Measurements from ENCODE around the gene BICD1. TPM values are rescaled to one million over a fixed set of nuclear protein-coding genes. Genes with fewer than 3 reads are reported as not detected.
"Not testable (repeated sequence)": the region's sequence is repeated elsewhere in the genome, so short reads cannot be mapped to it uniquely, and the experiment has no call there.

Gene BICD1
- total and polyA plus RNA-seq, 2 donors (not counting 1 experiment from before 2014, with no cell fraction given) = 11.1 to 12.4 TPM

DNA sequence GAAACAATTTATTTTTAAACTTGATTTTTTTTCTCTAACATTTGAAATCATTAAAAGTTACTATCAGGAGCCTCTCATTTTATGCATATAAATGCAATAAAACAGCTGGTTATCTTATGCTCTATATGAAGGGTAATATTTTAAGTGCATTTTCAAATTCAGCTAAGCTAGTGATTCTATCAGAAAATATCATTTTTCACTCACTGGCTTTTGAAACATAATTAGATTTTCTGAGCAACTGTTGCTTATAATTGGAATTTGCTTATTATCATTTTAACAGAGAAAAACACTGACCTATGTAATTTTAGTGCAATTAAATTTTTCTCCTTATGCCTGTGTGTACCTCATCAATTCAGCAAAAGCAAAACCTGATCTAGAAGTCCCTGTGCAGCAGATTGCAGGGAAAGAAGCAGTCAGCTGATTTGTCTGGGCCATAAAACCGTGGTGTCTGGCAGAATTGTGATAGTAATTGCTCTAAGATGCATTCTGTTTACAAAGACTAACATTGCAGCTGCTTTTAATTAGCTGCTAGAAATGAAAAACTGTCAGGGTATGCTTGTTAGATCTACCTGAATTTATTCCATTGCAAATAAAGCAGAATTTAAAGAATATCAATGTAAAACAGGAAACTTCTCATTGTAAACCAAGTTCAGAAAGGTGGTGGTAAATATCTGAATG is 75.0 kb downstream of the BICD1 start:
- H3K4me2 ChIP-seq (ENCODE audit: extremely low read depth, insufficient read depth, low read length) = no peak overlapping the region
- no peak overlapping the region for H3K4me3 ChIP-seq (replicated peaks in 1 of 4; ENCODE audit: control extremely low read depth in 1 of 4, insufficient read depth in 1 of 4, low read depth in 3 of 4, low read length in 4 of 4)
- H3K79me2 ChIP-seq (ENCODE audit: control insufficient read depth, insufficient read depth, low read length) = no peaks in the 10 kb centered on the region
- H2AFZ ChIP-seq (ENCODE audit: low read length) = no peak overlapping the region
- H3K27ac ChIP-seq (ENCODE audit: insufficient read depth, low read length) = no peak overlapping the region
- H3K36me3 ChIP-seq (ENCODE audit: control insufficient read depth, insufficient read depth, low read length) = no peaks in the 10 kb centered on the region
- H3K9me3 ChIP-seq (ENCODE audit: control insufficient read depth, insufficient read depth, low read depth, low read length) = no peaks in the 10 kb centered on the region
- no peaks in the 10 kb centered on the region for H4K20me1 ChIP-seq (ENCODE audit: control insufficient read depth, extremely low read depth, insufficient read depth, low read length)
- TF ChIP-seq, protein P1, sequence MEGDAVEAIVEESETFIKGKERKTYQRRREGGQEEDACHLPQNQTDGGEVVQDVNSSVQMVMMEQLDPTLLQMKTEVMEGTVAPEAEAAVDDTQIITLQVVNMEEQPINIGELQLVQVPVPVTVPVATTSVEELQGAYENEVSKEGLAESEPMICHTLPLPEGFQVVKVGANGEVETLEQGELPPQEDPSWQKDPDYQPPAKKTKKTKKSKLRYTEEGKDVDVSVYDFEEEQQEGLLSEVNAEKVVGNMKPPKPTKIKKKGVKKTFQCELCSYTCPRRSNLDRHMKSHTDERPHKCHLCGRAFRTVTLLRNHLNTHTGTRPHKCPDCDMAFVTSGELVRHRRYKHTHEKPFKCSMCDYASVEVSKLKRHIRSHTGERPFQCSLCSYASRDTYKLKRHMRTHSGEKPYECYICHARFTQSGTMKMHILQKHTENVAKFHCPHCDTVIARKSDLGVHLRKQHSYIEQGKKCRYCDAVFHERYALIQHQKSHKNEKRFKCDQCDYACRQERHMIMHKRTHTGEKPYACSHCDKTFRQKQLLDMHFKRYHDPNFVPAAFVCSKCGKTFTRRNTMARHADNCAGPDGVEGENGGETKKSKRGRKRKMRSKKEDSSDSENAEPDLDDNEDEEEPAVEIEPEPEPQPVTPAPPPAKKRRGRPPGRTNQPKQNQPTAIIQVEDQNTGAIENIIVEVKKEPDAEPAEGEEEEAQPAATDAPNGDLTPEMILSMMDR (conservative IDR thresholded peaks at IDR 0.05 in 1 of 2, IDR thresholded peaks at IDR 0.05 in 1 of 2; ENCODE audit: low read depth in 1 of 2, low read length in 2 of 2) = no peak
- no peak for TF ChIP-seq EZH2 (IDR thresholded peaks at IDR 0.05; ENCODE audit: low read length, missing control alignments)
- no peak overlapping the region for H3K9ac ChIP-seq (ENCODE audit: insufficient read depth, low read length)
- H3K4me1 ChIP-seq (ENCODE audit: control insufficient read depth, extremely low read depth, insufficient read depth, low read length) = no peaks in the 10 kb centered on the region
- DNase-seq (ENCODE audit: low read depth in 2 of 2) = no peak
- H3K27me3 ChIP-seq (ENCODE audit: control insufficient read depth, insufficient read depth, low read length) = no peaks in the 10 kb centered on the region

DNA sequence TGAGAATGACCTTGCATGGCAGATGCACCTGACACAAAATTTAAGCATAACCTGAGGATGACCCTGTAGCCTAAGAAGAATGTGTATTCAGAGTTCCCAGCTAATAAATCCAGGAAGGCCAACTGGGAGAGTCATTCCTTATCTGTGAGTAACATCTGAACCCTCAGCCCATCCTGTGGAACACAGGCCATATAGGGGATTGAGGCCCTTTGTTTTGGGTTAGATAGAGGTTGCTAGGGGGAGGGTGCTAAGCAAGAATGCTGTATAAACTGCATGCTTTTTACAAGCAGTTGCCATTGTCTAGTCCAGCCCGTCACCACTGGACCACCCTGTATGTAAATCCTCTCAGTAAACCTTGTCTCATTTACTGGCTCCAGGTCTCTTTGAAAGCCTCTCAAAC is 77.0 kb downstream of the BICD1 start:
- Histone ChIP-seq H3K4me3 (replicated peaks in 1 of 4; ENCODE audit: control extremely low read depth in 1 of 4, insufficient read depth in 1 of 4, low read depth in 3 of 4, low read length in 4 of 4) (no peak overlapping the region), H3K36me3 (ENCODE audit: control insufficient read depth, insufficient read depth, low read length) (no peaks in the 10 kb centered on the region), H3K79me2 (ENCODE audit: control insufficient read depth, insufficient read depth, low read length) (no peaks in the 10 kb centered on the region), H3K4me1 (ENCODE audit: control insufficient read depth, extremely low read depth, insufficient read depth, low read length) (no peaks in the 10 kb centered on the region), H4K20me1 (ENCODE audit: control insufficient read depth, extremely low read depth, insufficient read depth, low read length) (no peaks in the 10 kb centered on the region), H3K9me3 (ENCODE audit: control insufficient read depth, insufficient read depth, low read depth, low read length) (no peaks in the 10 kb centered on the region), H3K27me3 (ENCODE audit: control insufficient read depth, insufficient read depth, low read length) (no peaks in the 10 kb centered on the region), H3K27ac (ENCODE audit: insufficient read depth, low read length) (no peak overlapping the region), H3K4me2 (ENCODE audit: extremely low read depth, insufficient read depth, low read length) (no peak overlapping the region), H3K9ac (ENCODE audit: insufficient read depth, low read length) (no peak overlapping the region), H2AFZ (ENCODE audit: low read length) (no peak overlapping the region)
- DNase-seq (ENCODE audit: low read depth in 2 of 2) = peak in 1 of 2 donors; percentile 38
- TF ChIP-seq, protein P1 (conservative IDR thresholded peaks at IDR 0.05 in 1 of 2, IDR thresholded peaks at IDR 0.05 in 1 of 2; ENCODE audit: low read depth in 1 of 2, low read length in 2 of 2) = no peak
- TF ChIP-seq EZH2 (IDR thresholded peaks at IDR 0.05; ENCODE audit: low read length, missing control alignments) = no peak

DNA sequence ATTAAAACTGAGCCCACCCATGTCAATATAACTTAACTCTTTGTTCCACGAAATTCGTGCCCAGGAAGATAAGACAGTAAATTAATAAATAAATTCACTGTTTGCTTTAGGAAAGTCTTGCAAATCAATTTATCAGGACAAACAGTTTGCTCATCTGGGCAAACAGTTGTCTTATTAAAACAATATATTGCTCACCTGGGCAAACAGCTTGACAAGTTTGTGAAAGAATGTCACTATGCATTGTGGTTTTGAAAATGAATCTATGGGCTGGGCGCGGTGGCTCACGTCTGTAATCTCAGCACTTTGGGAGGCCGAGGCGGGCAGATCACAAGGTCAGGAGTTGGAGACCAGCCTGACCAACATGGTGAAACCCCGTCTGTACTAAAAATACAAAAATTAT is 80.5 kb downstream of the BICD1 start:
- H3K4me3 ChIP-seq (replicated peaks in 1 of 4; ENCODE audit: control extremely low read depth in 1 of 4, insufficient read depth in 1 of 4, low read depth in 3 of 4, low read length in 4 of 4); H3K4me1 ChIP-seq (ENCODE audit: control insufficient read depth, extremely low read depth, insufficient read depth, low read length); H4K20me1 ChIP-seq (ENCODE audit: control insufficient read depth, extremely low read depth, insufficient read depth, low read length); H3K9me3 ChIP-seq (ENCODE audit: control insufficient read depth, insufficient read depth, low read depth, low read length); H3K9ac ChIP-seq (ENCODE audit: insufficient read depth, low read length); H3K4me2 ChIP-seq (ENCODE audit: extremely low read depth, insufficient read depth, low read length); H3K79me2 ChIP-seq (ENCODE audit: control insufficient read depth, insufficient read depth, low read length); H3K36me3 ChIP-seq (ENCODE audit: control insufficient read depth, insufficient read depth, low read length); H3K27me3 ChIP-seq (ENCODE audit: control insufficient read depth, insufficient read depth, low read length); DNase-seq (ENCODE audit: low read depth in 2 of 2); H3K27ac ChIP-seq (ENCODE audit: insufficient read depth, low read length); H2AFZ ChIP-seq (ENCODE audit: low read length): not testable (repeated sequence)
